Liver (tissue), 9 donors: ENCODE measurements around the gene MEAK7. TPM values are rescaled to one million over a fixed set of nuclear protein-coding genes. Genes with fewer than 3 reads are reported as not detected.

Source experiments
- DNase-seq: peaks from one replicate; pipeline ENCODE4 v3.0.0-alpha.2; 2017; ENCODE audit warnings: low spot score
- H3K27ac ChIP-seq, 2 donors: one replicate each; pipeline ENCODE4 v1.7.0; 2013; ENCODE audit warnings: inconsistent platforms in 2 of 2, low read length in 2 of 2, control low read depth in 1 of 2, low read depth in 1 of 2, mild to moderate bottlenecking in 1 of 2
- H3K27me3 ChIP-seq, 4 donors: one replicate each; pipeline versions ENCODE4 v1.6.1 to v1.7.0; 2013; ENCODE audit warnings: low read length in 3 of 4, inconsistent platforms in 1 of 4, mild to moderate bottlenecking in 1 of 4, moderate library complexity in 1 of 4; ENCODE audit not compliant: control insufficient read depth in 4 of 4, insufficient read depth in 4 of 4
- H3K36me3 ChIP-seq, 4 donors: one replicate each; pipeline versions ENCODE4 v1.6.1 to v1.7.0; 2013; ENCODE audit warnings: low read length in 3 of 4, mild to moderate bottlenecking in 3 of 4, low read depth in 1 of 4, moderate library complexity in 1 of 4; ENCODE audit not compliant: control insufficient read depth in 4 of 4, insufficient read depth in 3 of 4
- H3K4me1 ChIP-seq, 4 donors: one replicate each; pipeline versions ENCODE4 v1.6.1 to v1.7.0; 2013; ENCODE audit warnings: low read length in 3 of 4, mild to moderate bottlenecking in 3 of 4, moderate library complexity in 1 of 4; ENCODE audit not compliant: control insufficient read depth in 4 of 4, insufficient read depth in 4 of 4
- H3K4me3 ChIP-seq, 3 donors: one replicate each; pipeline versions ENCODE4 v1.6.1 to v1.7.0; 2013; ENCODE audit warnings: low read length in 3 of 3, control low read depth in 1 of 3, low read depth in 1 of 3, mild to moderate bottlenecking in 1 of 3
- H3K9ac ChIP-seq, 2 donors: one replicate each; pipeline ENCODE4 v1.7.0; 2013; ENCODE audit warnings: low read length in 2 of 2, mild to moderate bottlenecking in 2 of 2, moderate library complexity in 2 of 2, control low read depth in 1 of 2, low read depth in 1 of 2
- H3K9me3 ChIP-seq, 4 donors: one replicate each; pipeline versions ENCODE4 v1.6.1 to v1.7.0; 2013; ENCODE audit warnings: low read length in 3 of 4; ENCODE audit not compliant: control insufficient read depth in 4 of 4
- ATF3 ChIP-seq: IDR thresholded peaks from 2 replicates; pipeline ENCODE4 v1.6.1; 2016; ENCODE audit warnings: antibody characterized with exemption
- CTCF ChIP-seq: fragments of 150-350 bp; IDR thresholded peaks from 2 replicates; pipeline ENCODE4 v1.5.1; 2017; ENCODE audit warnings: improper control_type of control experiment, low read depth, low read length; ENCODE audit not compliant: missing input control
- EGR1 ChIP-seq, 2 donors: IDR thresholded peaks; 2 replicates each; pipeline ENCODE4 v1.6.1; 2016 to 2018; ENCODE audit warnings: antibody characterized with exemption in 2 of 2, low read depth in 2 of 2
- FOXA1 ChIP-seq: IDR thresholded peaks from 2 replicates; pipeline ENCODE4 v1.6.1; 2016; ENCODE audit warnings: antibody characterized with exemption
- FOXA2 ChIP-seq: IDR thresholded peaks from 2 replicates; pipeline ENCODE4 v1.6.1; 2016; ENCODE audit warnings: antibody characterized with exemption
- GABPA ChIP-seq, 2 donors: IDR thresholded peaks in 1 of 2; conservative IDR thresholded peaks in 1 of 2; 2 replicates each; pipeline ENCODE4 v1.6.1; 2016; ENCODE audit warnings: antibody characterized with exemption in 2 of 2, mild to moderate bottlenecking in 1 of 2, moderate library complexity in 1 of 2
- HNF4A ChIP-seq, 2 donors: conservative IDR thresholded peaks; 2 replicates each; pipeline ENCODE4 v1.6.1; 2016; ENCODE audit warnings: antibody characterized with exemption in 2 of 2, mild to moderate bottlenecking in 2 of 2
- HNF4G ChIP-seq: IDR thresholded peaks from 2 replicates; pipeline ENCODE4 v1.6.1; 2016; ENCODE audit warnings: antibody characterized with exemption
- JUND ChIP-seq, 2 donors: IDR thresholded peaks; 2 replicates each; pipeline ENCODE4 v1.6.1; 2016; ENCODE audit warnings: antibody characterized with exemption in 2 of 2
- MAX ChIP-seq: IDR thresholded peaks from 2 replicates; pipeline ENCODE4 v1.6.1; 2016; ENCODE audit warnings: antibody characterized with exemption
- NR2F2 ChIP-seq: IDR thresholded peaks from 2 replicates; pipeline ENCODE4 v1.6.1; 2016; ENCODE audit warnings: antibody characterized with exemption
- RAD21 ChIP-seq, 2 donors: IDR thresholded peaks; 2 replicates each; pipeline ENCODE4 v1.6.1; 2016; ENCODE audit warnings: antibody characterized with exemption in 2 of 2, mild to moderate bottlenecking in 2 of 2
- REST ChIP-seq: IDR thresholded peaks from 2 replicates; pipeline ENCODE4 v1.6.1; 2016; ENCODE audit warnings: antibody characterized with exemption, mild to moderate bottlenecking
- RXRA ChIP-seq, 2 donors: IDR thresholded peaks; 2 replicates each; pipeline ENCODE4 v1.6.1; 2017 to 2018; ENCODE audit warnings: antibody characterized with exemption in 2 of 2, mild to moderate bottlenecking in 1 of 2
- SP1 ChIP-seq: IDR thresholded peaks from 2 replicates; pipeline ENCODE4 v1.6.1; 2018; ENCODE audit warnings: antibody characterized with exemption, mild to moderate bottlenecking
- TAF1 ChIP-seq: conservative IDR thresholded peaks from 2 replicates; pipeline ENCODE4 v1.6.1; 2016; ENCODE audit warnings: antibody characterized with exemption, mild to moderate bottlenecking
- YY1 ChIP-seq: IDR thresholded peaks from 2 replicates; pipeline ENCODE4 v1.6.1; 2016; ENCODE audit warnings: antibody characterized with exemption, mild to moderate bottlenecking
- ZBTB33 ChIP-seq: IDR thresholded peaks from 2 replicates; pipeline ENCODE4 v1.6.1; 2016; ENCODE audit warnings: antibody characterized with exemption
- WGBS: extraction: QIAGEN DNeasy Blood & Tissue Kit; methylation state at CpG from one replicate; pipeline ENCODE4 v1.1.7; 2013; 5-methylcytosine and 5-hydroxymethylcytosine counted together
- polyA plus RNA-seq, 2 donors: library from polyadenylated mRNA; stranded (reverse) in 1 of 2; unstranded in 1 of 2; fragments of 200-250 nt in 1 of 2; fragments of >200 nt in 1 of 2; fragmentation: Nextera tagmentation in 1 of 2; extraction: Ambion mirVana in 1 of 2; gene quantifications; one replicate each; pipeline versions ENCODE4 v1.2.1 to v1.2.3, GENCODE V29; 2013 to 2015
- total RNA-seq, 2 donors: library from RNA; depleted of rRNA; stranded (reverse); fragments of >200 nt; gene quantifications; one replicate each; pipeline ENCODE4 v1.2.3, GENCODE V29; 2014
- donor health status: healthy.
- donor health status: healthy.
- donor health status: healthy.
- donor health status: healthy.
- donor health status: healthy.

The MEAK7 gene
- total and polyA plus RNA-seq, 4 donors: 1.3 to 4.0 (median 2.2) TPM

- H3K4me3 ChIP-seq: no peak overlapping the region
- WGBS: 97% methylated on average over 9 of the region's 9 CpGs
- no peak overlapping the region for H3K9ac ChIP-seq
- no peaks in the 10 kb centered on the region for H3K27me3 ChIP-seq
- TF ChIP-seq FOXA1: no peak
- TF ChIP-seq RXRA (IDR thresholded peaks at IDR 0.05): no peak
- TF ChIP-seq RAD21 (IDR thresholded peaks at IDR 0.05): no peak
- no peak for TF ChIP-seq YY1
- TF ChIP-seq NR2F2: no peak
- no peak for TF ChIP-seq ATF3
- no peak for TF ChIP-seq SP1
- no peak for TF ChIP-seq JUND (IDR thresholded peaks at IDR 0.05)
- no peak for TF ChIP-seq TAF1
- TF ChIP-seq ZBTB33: no peak
- no peak for TF ChIP-seq EGR1 (IDR thresholded peaks at IDR 0.05; ENCODE audit: low read depth in 2 of 2)
- no peak for TF ChIP-seq FOXA2
- no peak for TF ChIP-seq HNF4A (conservative IDR thresholded peaks at IDR 0.05)
- no peak for TF ChIP-seq REST
- TF ChIP-seq HNF4G: no peak
- TF ChIP-seq GABPA (IDR thresholded peaks at IDR 0.05 in 1 of 2, conservative IDR thresholded peaks at IDR 0.05 in 1 of 2): no peak
- no peak for TF ChIP-seq MAX
- no peak for TF ChIP-seq CTCF
- no peaks in the 10 kb centered on the region for H3K36me3 ChIP-seq
- H3K9me3 ChIP-seq: no peaks in the 10 kb centered on the region
- no peak overlapping the region for H3K27ac ChIP-seq
- no peaks in the 10 kb centered on the region for H3K4me1 ChIP-seq
- no peak for DNase-seq
Measured at GRCh38 chr16:84455031-84455430, 49.4 kb downstream of the MEAK7 start.

Other genes with a start within 250 kb of the MEAK7 start
- gene WFDC1, start 209.8 kb downstream of the MEAK7 start, total RNA-seq: 1 to 10 TPM; 1.5 to 4.2 TPM
- gene WFDC1, start 209.8 kb downstream of the MEAK7 start, polyA plus RNA-seq: 1 to 10 TPM; 1.0 to 5.2 TPM
- gene ATP2C2, start 136.1 kb downstream of the MEAK7 start, total RNA-seq: under 1 TPM; 0.17 to 0.33 TPM
- gene ATP2C2, start 136.1 kb downstream of the MEAK7 start, polyA plus RNA-seq: under 1 TPM; 0.05 to 0.28 TPM
- gene COTL1, start 113.4 kb upstream of the MEAK7 start, total RNA-seq: 10 to 100 TPM; 12.0 to 59.5 TPM
- gene COTL1, start 113.4 kb upstream of the MEAK7 start, polyA plus RNA-seq: 10 to 100 TPM; 12.9 to 33.0 TPM
- 10 to 100 TPM; 20.9 to 53.6 TPM for gene KLHL36, start 143.9 kb upstream of the MEAK7 start, total RNA-seq
- gene KLHL36, start 143.9 kb upstream of the MEAK7 start, polyA plus RNA-seq: 10 to 100 TPM; 11.5 to 12.9 TPM
- gene USP10, start 195.3 kb upstream of the MEAK7 start, total RNA-seq: 10 to 100 TPM; 40.8 to 43.3 TPM
- 10 to 100 TPM; 28.2 to 46.1 TPM for gene USP10, start 195.3 kb upstream of the MEAK7 start, polyA plus RNA-seq